GM12864 (cell line): ENCODE measurements around the gene TMBIM1.

Source experiments
- DNase-seq: peaks from one replicate; pipeline ENCODE4 v3.0.0-alpha.2; 2011; ENCODE audit warnings: low read depth
- H3K4me3 ChIP-seq: 2 replicates; pipeline ENCODE4 v1.5.1; 2011; ENCODE audit warnings: mild to moderate bottlenecking, low read depth, low read length, control low read depth
- CTCF ChIP-seq: IDR thresholded peaks from 2 replicates; pipeline ENCODE4 v1.5.1; 2011; ENCODE audit warnings: low read depth, mild to moderate bottlenecking, moderate library complexity, low read length, control low read depth, inconsistent platforms; ENCODE audit errors: missing control alignments

TMBIM1 gene

GRCh38 chr2:218281449-218281848, 10.9 kb downstream of the TMBIM1 start:
- DNase-seq, result no peak
- no peak overlapping the region for H3K4me3 ChIP-seq
- TF ChIP-seq CTCF, result no peak

GRCh38 chr2:218280260-218280870, 11.9 kb downstream of the TMBIM1 start:
- no peak for TF ChIP-seq CTCF
- DNase-seq, result no peak
- no peak overlapping the region for H3K4me3 ChIP-seq

- TF ChIP-seq CTCF, result no peak
Measured at GRCh38 chr2:218278531-218279360, 13.6 kb downstream of the TMBIM1 start.

GRCh38 chr2:218277921-218278320, 14.4 kb downstream of the TMBIM1 start:
- no peak overlapping the region for H3K4me3 ChIP-seq
- TF ChIP-seq CTCF, result no peak
- no peak for DNase-seq

More at GRCh38 chr2:218278531-218279360, 13.6 kb downstream of the TMBIM1 start:
- DNase-seq, result no peak
- no peak overlapping the region for H3K4me3 ChIP-seq

- no peak for DNase-seq
- TF ChIP-seq CTCF, result no peak
- no peak overlapping the region for H3K4me3 ChIP-seq
Measured at GRCh38 chr2:218276986-218277755, 15.1 kb downstream of the TMBIM1 start.

- no peak for DNase-seq
- H3K4me3 ChIP-seq, result no peak overlapping the region
- no peak for TF ChIP-seq CTCF
Measured at GRCh38 chr2:218275371-218276072, 16.8 kb downstream of the TMBIM1 start.
